HepG2 (cell line): ENCODE results near the gene KIAA1614. TPM values are rescaled to one million over a fixed set of nuclear protein-coding genes. Genes with fewer than 3 reads are reported as not detected.
A peak's percentile ranks its signal among the peaks of the same experiment; 100 is the strongest.

Experiments
- ATAC-seq: fragments of 200-7000 bp; cut with Tn5 transposase; 3 replicates; pipeline ENCODE4 v1.9.1; 2020; ENCODE audit warnings: mild to moderate bottlenecking, moderate library complexity
- BruUV-seq: library from RNA; stranded (reverse); fragments of 400-500 nt; replicated peaks from 2 replicates; lab custom pipeline; 2021; lab: Mats Ljungman, UMichigan
- CTCF ChIA-PET: fragments of 300-600 bp; formaldehyde crosslinking; extraction: SDS; loops from one replicate; lab custom pipeline; 2021; ENCODE audit warnings: low total read pairs, inconsistent platforms, low intra/inter-chr PET ratio; lab: Yijun Ruan, JAX
- POLR2A ChIA-PET: fragments of 350-600 bp; sonication (Branson Sonifier 250); formaldehyde crosslinking; loops from one replicate; lab custom pipeline; 2020; ENCODE audit warnings: antibody characterized with exemption, inconsistent platforms; lab: Yijun Ruan, JAX
- DNase-seq: peaks from one replicate; pipeline ENCODE4 v3.0.0-alpha.2; 2015; ENCODE audit warnings: low spot score
- FAIRE-seq: peaks from 3 replicates; lab custom pipeline; 2011; peaks lifted over from hg19 to GRCh38; lab: Jason Lieb, UNC
- H2AFZ ChIP-seq: one replicate; pipeline ENCODE4 v1.6.1; 2011; ENCODE audit warnings: low read length, inconsistent platforms
- H3K27ac ChIP-seq: fragments of 300-600 bp; 3 replicates; pipeline ENCODE4 v1.8.0; 2011; ENCODE audit warnings: mixed run types, mild to moderate bottlenecking, mixed read lengths, low read length, inconsistent platforms; ENCODE audit not compliant: insufficient read depth; ENCODE audit errors: extremely low read length
- H3K27me3 ChIP-seq, 2 experiments: fragments of 200-600 bp in 1 of 2; 2 replicates in 1 of 2; 3 replicates in 1 of 2; pipeline versions ENCODE4 v1.6.0 to v1.8.0; 2011; ENCODE audit warnings: low read length in 2 of 2, mild to moderate bottlenecking in 2 of 2, moderate library complexity in 2 of 2, inconsistent platforms in 1 of 2; ENCODE audit not compliant: insufficient read depth in 2 of 2, control insufficient read depth in 1 of 2
- H3K36me3 ChIP-seq, 2 experiments: fragments of 200-600 bp in 1 of 2; replicated peaks in 1 of 2; 2 replicates in 1 of 2; 3 replicates in 1 of 2; pipeline versions ENCODE4 v1.5.1 to v1.8.0; 2011; ENCODE audit warnings: low read length in 2 of 2, inconsistent platforms in 1 of 2; ENCODE audit not compliant: insufficient read depth in 2 of 2, control insufficient read depth in 1 of 2
- H3K4me1 ChIP-seq: 2 replicates; pipeline ENCODE4 v1.5.1; 2012; ENCODE audit warnings: low read length, inconsistent platforms; ENCODE audit not compliant: insufficient read depth
- H3K4me2 ChIP-seq: 2 replicates; pipeline ENCODE4 v1.6.0; 2011; ENCODE audit warnings: low read depth, low read length, inconsistent platforms
- H3K4me3 ChIP-seq, 3 experiments: fragments of 200-600 bp in 1 of 3; sonication (generic), shearing (Covaris generic) in 1 of 3; replicated peaks in 1 of 3; 2 replicates each; pipeline ENCODE4 v1.5.1; 2011 to 2016; ENCODE audit warnings: low read length in 3 of 3, inconsistent platforms in 2 of 3, low read depth in 2 of 3, mild to moderate bottlenecking in 2 of 3, control low read depth in 1 of 3, mixed read lengths in 1 of 3; ENCODE audit not compliant: insufficient read depth in 1 of 3
- H3K79me2 ChIP-seq: one replicate; pipeline ENCODE4 v1.6.1; 2011; ENCODE audit warnings: low read length, inconsistent platforms; ENCODE audit not compliant: insufficient read depth
- H3K9ac ChIP-seq: 2 replicates; pipeline ENCODE4 v1.6.0; 2011; ENCODE audit warnings: mild to moderate bottlenecking, low read depth, low read length, inconsistent platforms; ENCODE audit not compliant: insufficient read depth
- H3K9me3 ChIP-seq: 2 replicates; pipeline ENCODE4 v1.5.1; 2012; ENCODE audit warnings: mild to moderate bottlenecking, low read length
- H4K20me1 ChIP-seq: 2 replicates; pipeline ENCODE4 v1.6.0; 2011; ENCODE audit warnings: inconsistent platforms, mild to moderate bottlenecking, low read length, moderate library complexity; ENCODE audit not compliant: insufficient read depth
- BCLAF1 ChIP-seq: fragments of 450-650 bp; IDR thresholded peaks from 2 replicates; pipeline ENCODE4 v1.6.1; 2017; ENCODE audit warnings: mild to moderate bottlenecking
- CENPX ChIP-seq: sonication (generic); formaldehyde crosslinking; IDR thresholded peaks from 2 replicates; pipeline ENCODE4 v1.9.0; 2021; ENCODE audit warnings: mild to moderate bottlenecking, missing genetic modification reagents, moderate library complexity
- ETV5 ChIP-seq: IDR thresholded peaks from 2 replicates; pipeline ENCODE4 v1.6.1; 2018; ENCODE audit warnings: missing biosample characterization, missing genetic modification reagents, inconsistent platforms, borderline replicate concordance
- EZH2 ChIP-seq: conservative IDR thresholded peaks from 2 replicates; pipeline ENCODE4 v1.6.1; 2012; ENCODE audit warnings: mild to moderate bottlenecking, low read depth, low read length, moderate library complexity
- ZNF687 ChIP-seq: sonication (generic); formaldehyde crosslinking; IDR thresholded peaks from 2 replicates; pipeline ENCODE4 v1.5.1; 2020; ENCODE audit warnings: mild to moderate bottlenecking, missing genetic modification reagents, moderate library complexity
- ZNF691 ChIP-seq: sonication (generic); formaldehyde crosslinking; IDR thresholded peaks from 2 replicates; pipeline ENCODE4 v1.4.0; 2020; ENCODE audit warnings: missing genetic modification reagents, low read depth, mild to moderate bottlenecking, borderline replicate concordance
- ZNF777 ChIP-seq: sonication (generic); formaldehyde crosslinking; IDR thresholded peaks from 2 replicates; pipeline ENCODE4 v1.4.0; 2020; ENCODE audit warnings: missing genetic modification reagents
- ZNF800 ChIP-seq: sonication (generic); formaldehyde crosslinking; IDR thresholded peaks from 2 replicates; pipeline ENCODE4 v1.4.0; 2020; ENCODE audit warnings: missing genetic modification reagents
- WGBS: methylation state at CpG from one replicate; pipeline ENCODE4 v1.1.6; 2017; ENCODE audit warnings: low lambda C conversion rate; 5-methylcytosine and 5-hydroxymethylcytosine counted together
- in situ Hi-C: cut with HindIII; loops from 2 replicates; pipeline ENCODE4 v1.10.0; 2017; ENCODE audit warnings: low pct_unique_long_range_greater_than_20kb; ENCODE audit not compliant: extremely low pct_ligation_motif_present
- intact Hi-C: fragments of 100-400 bp; cut with micrococcal nuclease; formaldehyde crosslinking; loops from one replicate; pipeline ENCODE4 v1.10.0; 2022; ENCODE audit not compliant: unreplicated experiment
- polyA plus RNA-seq, 8 experiments: library from polyadenylated mRNA; depleted of rRNA in 3 of 8; stranded (reverse) in 7 of 8; unstranded in 1 of 8; fragments of >200 nt; fragmentation: Illumina TruSeq in 4 of 8; extraction: Trizol in 4 of 8; gene quantifications; 2 replicates each; pipeline versions ENCODE4 v1.2.1 to v1.2.3, GENCODE V29; 2011 to 2016; ENCODE audit warnings: low read depth in 4 of 8, missing spikeins in 1 of 8, mixed read lengths in 1 of 8; ENCODE audit not compliant: insufficient read depth in 1 of 8
- total RNA-seq, 5 experiments: library from RNA; depleted of rRNA; stranded (reverse); fragments of >200 nt; fragmentation: Illumina TruSeq; extraction: Trizol; gene quantifications; 2 replicates each; pipeline ENCODE4 v1.2.3, GENCODE V29; 2016; ENCODE audit warnings: low read depth in 1 of 5
- TF ChIP-seq, protein P1 (sequence below): sonication (generic); formaldehyde crosslinking; IDR thresholded peaks from 2 replicates; pipeline ENCODE4 v1.4.0; 2020; ENCODE audit warnings: missing genetic modification reagents

The KIAA1614 gene
- total and polyA plus RNA-seq, 2 of the 13 experiments (the other 11 are each of a cell fraction or from before 2014, with no cell fraction given), result 0.15 to 0.77 TPM

GRCh38 chr1:180911640-180912191 is 981 bp upstream of the KIAA1614 start (continued):
- no peak for TF ChIP-seq BCLAF1
- TF ChIP-seq CENPX (CRISPR knock-in tag), result no peak

GRCh38 chr1:180912211-180912800 is 391 bp upstream of the KIAA1614 start:
- H3K9ac ChIP-seq, result no peak overlapping the region
- peaks cover 0 to 20% of the 10 kb centered on the region in 2 experiments; a peak in 3 of 5 replicates for H3K27me3 ChIP-seq
- in situ Hi-C loops, result no loop called here
- H3K9me3 ChIP-seq, result no peaks in the 10 kb centered on the region
- peak overlapping the region; percentile 49 for H3K4me2 ChIP-seq
- no peak overlapping the region for H2AFZ ChIP-seq
- intact Hi-C loops, result no loop called here
- H3K27ac ChIP-seq, result no peak overlapping the region
- ChIA-PET POLR2A (no interaction called here), CTCF (no interaction called here)
- no peaks in the 10 kb centered on the region for H3K36me3 ChIP-seq
- no peaks in the 10 kb centered on the region for H4K20me1 ChIP-seq
- no TSS peak for BruUV-seq
- peak overlapping the region in 2 of 3 experiments; percentile 24 to 52; a peak in 2 of 6 replicates for H3K4me3 ChIP-seq
- DNase-seq (no peak), FAIRE-seq (no peak), ATAC-seq (peak; percentile 9; the same call in 1 of the 3 replicates)
- peaks cover 19% of the 10 kb centered on the region for H3K4me1 ChIP-seq
- 61% methylated on average over 51 of the region's 71 CpGs for WGBS
- H3K79me2 ChIP-seq, result no peaks in the 10 kb centered on the region
- TF ChIP-seq EZH2 (no peak), ZNF777 (peak; percentile 82), ZNF687 (CRISPR knock-in tag) (peak; percentile 45; the same call in 1 of the 2 replicates), ZNF691 (CRISPR knock-in tag) (no peak), ETV5 (CRISPR knock-in tag) (no peak), ZNF800 (0 out of 2 replicates have a peak, but pooled peaks have one; percentile 62)
- TF ChIP-seq, protein P1, sequence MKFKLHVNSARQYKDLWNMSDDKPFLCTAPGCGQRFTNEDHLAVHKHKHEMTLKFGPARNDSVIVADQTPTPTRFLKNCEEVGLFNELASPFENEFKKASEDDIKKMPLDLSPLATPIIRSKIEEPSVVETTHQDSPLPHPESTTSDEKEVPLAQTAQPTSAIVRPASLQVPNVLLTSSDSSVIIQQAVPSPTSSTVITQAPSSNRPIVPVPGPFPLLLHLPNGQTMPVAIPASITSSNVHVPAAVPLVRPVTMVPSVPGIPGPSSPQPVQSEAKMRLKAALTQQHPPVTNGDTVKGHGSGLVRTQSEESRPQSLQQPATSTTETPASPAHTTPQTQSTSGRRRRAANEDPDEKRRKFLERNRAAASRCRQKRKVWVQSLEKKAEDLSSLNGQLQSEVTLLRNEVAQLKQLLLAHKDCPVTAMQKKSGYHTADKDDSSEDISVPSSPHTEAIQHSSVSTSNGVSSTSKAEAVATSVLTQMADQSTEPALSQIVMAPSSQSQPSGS, result no peak
